Measurements from ENCODE around the gene IQGAP3. TPM values are rescaled to one million over a fixed set of nuclear protein-coding genes. Genes with fewer than 3 reads are reported as not detected.

Gene IQGAP3
- total RNA-seq, 1 experiment from 2014 or later, result 25.6 TPM

GRCh38 chr1:156480016-156480370, 92.4 kb downstream of the IQGAP3 start:
- intact Hi-C loops (cut with micrococcal nuclease; ENCODE audit: unreplicated experiment) (no loop called here), in situ Hi-C loops (cut with HindIII; ENCODE audit: low pct_unique_long_range_greater_than_20kb, low sequenced_read_pairs) (no loop called here)
- no peak for DNase-seq (ENCODE audit: low read depth, low spot score)
- no peak overlapping the region for H3K4me3 ChIP-seq (ENCODE audit: low read depth in 2 of 2, low read length in 2 of 2)
- no peak overlapping the region for H3K27ac ChIP-seq (ENCODE audit: low read length)
- ChIA-PET POLR2A (no interaction called here), CTCF (interaction anchor here (0.6 to 1.0 kb wide), 6 partner anchors 8 to 41 kb away, joined by 3 to 8 read pairs (median 4); no protein-coding TSS in a partner anchor)
- no peak for TF ChIP-seq TCF7L2 (IDR thresholded peaks at IDR 0.05; ENCODE audit: low read depth, low read length)
- TF ChIP-seq SIN3A (IDR thresholded peaks at IDR 0.05; ENCODE audit: borderline replicate concordance, insufficient read depth, low read depth, low read length), result no peak
- TF ChIP-seq POLR2AphosphoS5 (IDR thresholded peaks at IDR 0.05; ENCODE audit: low read depth, low read length), result no peak
- TF ChIP-seq, protein P1, sequence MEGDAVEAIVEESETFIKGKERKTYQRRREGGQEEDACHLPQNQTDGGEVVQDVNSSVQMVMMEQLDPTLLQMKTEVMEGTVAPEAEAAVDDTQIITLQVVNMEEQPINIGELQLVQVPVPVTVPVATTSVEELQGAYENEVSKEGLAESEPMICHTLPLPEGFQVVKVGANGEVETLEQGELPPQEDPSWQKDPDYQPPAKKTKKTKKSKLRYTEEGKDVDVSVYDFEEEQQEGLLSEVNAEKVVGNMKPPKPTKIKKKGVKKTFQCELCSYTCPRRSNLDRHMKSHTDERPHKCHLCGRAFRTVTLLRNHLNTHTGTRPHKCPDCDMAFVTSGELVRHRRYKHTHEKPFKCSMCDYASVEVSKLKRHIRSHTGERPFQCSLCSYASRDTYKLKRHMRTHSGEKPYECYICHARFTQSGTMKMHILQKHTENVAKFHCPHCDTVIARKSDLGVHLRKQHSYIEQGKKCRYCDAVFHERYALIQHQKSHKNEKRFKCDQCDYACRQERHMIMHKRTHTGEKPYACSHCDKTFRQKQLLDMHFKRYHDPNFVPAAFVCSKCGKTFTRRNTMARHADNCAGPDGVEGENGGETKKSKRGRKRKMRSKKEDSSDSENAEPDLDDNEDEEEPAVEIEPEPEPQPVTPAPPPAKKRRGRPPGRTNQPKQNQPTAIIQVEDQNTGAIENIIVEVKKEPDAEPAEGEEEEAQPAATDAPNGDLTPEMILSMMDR (IDR thresholded peaks at IDR 0.05), result no peak
- TF ChIP-seq, protein P2, sequence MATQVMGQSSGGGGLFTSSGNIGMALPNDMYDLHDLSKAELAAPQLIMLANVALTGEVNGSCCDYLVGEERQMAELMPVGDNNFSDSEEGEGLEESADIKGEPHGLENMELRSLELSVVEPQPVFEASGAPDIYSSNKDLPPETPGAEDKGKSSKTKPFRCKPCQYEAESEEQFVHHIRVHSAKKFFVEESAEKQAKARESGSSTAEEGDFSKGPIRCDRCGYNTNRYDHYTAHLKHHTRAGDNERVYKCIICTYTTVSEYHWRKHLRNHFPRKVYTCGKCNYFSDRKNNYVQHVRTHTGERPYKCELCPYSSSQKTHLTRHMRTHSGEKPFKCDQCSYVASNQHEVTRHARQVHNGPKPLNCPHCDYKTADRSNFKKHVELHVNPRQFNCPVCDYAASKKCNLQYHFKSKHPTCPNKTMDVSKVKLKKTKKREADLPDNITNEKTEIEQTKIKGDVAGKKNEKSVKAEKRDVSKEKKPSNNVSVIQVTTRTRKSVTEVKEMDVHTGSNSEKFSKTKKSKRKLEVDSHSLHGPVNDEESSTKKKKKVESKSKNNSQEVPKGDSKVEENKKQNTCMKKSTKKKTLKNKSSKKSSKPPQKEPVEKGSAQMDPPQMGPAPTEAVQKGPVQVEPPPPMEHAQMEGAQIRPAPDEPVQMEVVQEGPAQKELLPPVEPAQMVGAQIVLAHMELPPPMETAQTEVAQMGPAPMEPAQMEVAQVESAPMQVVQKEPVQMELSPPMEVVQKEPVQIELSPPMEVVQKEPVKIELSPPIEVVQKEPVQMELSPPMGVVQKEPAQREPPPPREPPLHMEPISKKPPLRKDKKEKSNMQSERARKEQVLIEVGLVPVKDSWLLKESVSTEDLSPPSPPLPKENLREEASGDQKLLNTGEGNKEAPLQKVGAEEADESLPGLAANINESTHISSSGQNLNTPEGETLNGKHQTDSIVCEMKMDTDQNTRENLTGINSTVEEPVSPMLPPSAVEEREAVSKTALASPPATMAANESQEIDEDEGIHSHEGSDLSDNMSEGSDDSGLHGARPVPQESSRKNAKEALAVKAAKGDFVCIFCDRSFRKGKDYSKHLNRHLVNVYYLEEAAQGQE (IDR thresholded peaks at IDR 0.05; ENCODE audit: insufficient read depth in 1 of 2, low read depth in 2 of 2, low read length in 1 of 2), result no peak
- H3K9me3 ChIP-seq (ENCODE audit: control insufficient read depth, insufficient read depth, low read depth, low read length), result no peaks in the 10 kb centered on the region
- peaks cover 6% of the 10 kb centered on the region for H3K36me3 ChIP-seq (ENCODE audit: control insufficient read depth, insufficient read depth, low read length)
- ATAC-seq, result no peak
- no peaks in the 10 kb centered on the region for H3K4me1 ChIP-seq (ENCODE audit: control insufficient read depth, insufficient read depth, low read length)
- H3K27me3 ChIP-seq (ENCODE audit: control insufficient read depth, insufficient read depth, low read length), result no peaks in the 10 kb centered on the region
- BruUV-seq (replicated peaks), result no TSS peak

DNA sequence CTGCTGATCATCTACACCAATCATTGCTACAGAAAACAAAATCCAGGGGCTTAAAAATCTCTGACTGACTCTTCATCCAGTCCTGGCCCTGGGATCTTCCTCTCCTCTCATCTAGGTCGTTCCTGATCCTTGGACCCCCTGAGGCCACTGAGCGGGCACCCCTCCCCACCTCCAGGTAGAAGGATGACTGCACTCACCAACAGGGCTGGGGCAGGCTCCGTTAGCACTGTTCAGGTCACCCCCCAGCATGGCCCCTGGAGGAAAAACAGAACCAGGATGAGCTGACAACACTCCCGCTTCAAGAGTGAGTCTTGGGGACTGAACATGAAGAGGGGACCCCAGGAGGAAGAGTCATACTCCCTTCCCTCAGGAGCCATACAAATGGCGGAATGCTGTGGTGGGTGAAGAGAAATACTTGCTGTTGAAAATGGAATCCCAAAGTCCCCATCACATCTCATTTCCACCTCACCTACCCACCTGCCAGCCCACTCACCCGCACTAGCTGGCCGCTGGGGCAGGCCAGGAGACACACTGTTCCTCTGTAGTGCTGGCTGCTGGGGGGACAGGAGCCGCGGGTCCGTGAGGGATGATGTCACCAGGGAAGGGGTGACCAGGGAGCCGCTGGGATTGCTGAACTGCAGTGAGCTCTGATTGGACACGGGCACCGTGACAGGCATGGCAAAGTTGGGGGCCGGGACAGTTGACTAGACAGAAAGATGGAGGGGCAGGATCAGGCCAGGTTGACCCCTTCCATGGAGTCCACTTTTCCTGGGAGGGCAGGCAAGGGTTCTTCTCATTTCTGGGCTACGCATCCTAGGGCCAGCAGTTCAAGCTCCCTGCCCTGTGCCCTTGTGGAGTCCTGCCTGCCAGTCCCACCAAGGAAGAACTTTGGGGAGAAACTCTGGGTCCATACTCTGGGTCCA, 93.0 kb downstream of the IQGAP3 start:
- no peak overlapping the region for H3K27ac ChIP-seq (ENCODE audit: low read length)
- no peak overlapping the region for H3K4me3 ChIP-seq (ENCODE audit: low read depth in 2 of 2, low read length in 2 of 2)
- H3K36me3 ChIP-seq (ENCODE audit: control insufficient read depth, insufficient read depth, low read length), result peaks cover 6% of the 10 kb centered on the region
- H3K4me1 ChIP-seq (ENCODE audit: control insufficient read depth, insufficient read depth, low read length), result no peaks in the 10 kb centered on the region
- POLR2A ChIA-PET, result no interaction called here
- DNase-seq (ENCODE audit: low read depth, low spot score) (no peak), ATAC-seq (no peak)
- in situ Hi-C loops (cut with HindIII; ENCODE audit: low pct_unique_long_range_greater_than_20kb, low sequenced_read_pairs), result no loop called here
- no TSS peak for BruUV-seq (replicated peaks)
- no peaks in the 10 kb centered on the region for H3K9me3 ChIP-seq (ENCODE audit: control insufficient read depth, insufficient read depth, low read depth, low read length)
- CTCF ChIA-PET, result interaction anchor here (0.7 kb wide), 1 partner anchor 11 kb away, joined by 3 read pairs; no protein-coding TSS in a partner anchor
- no peaks in the 10 kb centered on the region for H3K27me3 ChIP-seq (ENCODE audit: control insufficient read depth, insufficient read depth, low read length)
- TF ChIP-seq, protein P1 (IDR thresholded peaks at IDR 0.05), result no peak
- TF ChIP-seq SIN3A (IDR thresholded peaks at IDR 0.05; ENCODE audit: borderline replicate concordance, insufficient read depth, low read depth, low read length) (no peak), TCF7L2 (IDR thresholded peaks at IDR 0.05; ENCODE audit: low read depth, low read length) (no peak), POLR2AphosphoS5 (IDR thresholded peaks at IDR 0.05; ENCODE audit: low read depth, low read length) (no peak)
- TF ChIP-seq, protein P2 (IDR thresholded peaks at IDR 0.05; ENCODE audit: insufficient read depth in 1 of 2, low read depth in 2 of 2, low read length in 1 of 2), result no peak
- intact Hi-C loops (cut with micrococcal nuclease; ENCODE audit: unreplicated experiment), result no loop called here
